Suppressor macrophage treated with lipopolysaccharide for 4 hours (primary cell): ENCODE results near the gene PGPEP1.
"Not testable (repeated sequence)": the region's sequence is repeated elsewhere in the genome, so short reads cannot be mapped to it uniquely, and the experiment has no call there.

Experiments used
- DNase-seq: peaks from one replicate; pipeline ENCODE4 v3.0.0-alpha.2; 2020

Gene PGPEP1

GRCh38 chr19:18393836-18394235 is 53.4 kb downstream of the PGPEP1 start:
- peak; percentile 91 for DNase-seq

GRCh38 chr19:18396471-18397241 is 56.3 kb downstream of the PGPEP1 start:
- no peak for DNase-seq

GRCh38 chr19:18397242-18398202 is 57.1 kb downstream of the PGPEP1 start, which contains the start of gene LRRC25:
Gene LRRC25, minus strand, starts transcription at chr19:18397622. Its CDS starts 659 bp downstream, at chr19:18396963.
- peak; percentile 94 for DNase-seq

- DNase-seq, result peak; percentile 86
Measured at GRCh38 chr19:18399008-18399407, 58.6 kb downstream of the PGPEP1 start.

DNA sequence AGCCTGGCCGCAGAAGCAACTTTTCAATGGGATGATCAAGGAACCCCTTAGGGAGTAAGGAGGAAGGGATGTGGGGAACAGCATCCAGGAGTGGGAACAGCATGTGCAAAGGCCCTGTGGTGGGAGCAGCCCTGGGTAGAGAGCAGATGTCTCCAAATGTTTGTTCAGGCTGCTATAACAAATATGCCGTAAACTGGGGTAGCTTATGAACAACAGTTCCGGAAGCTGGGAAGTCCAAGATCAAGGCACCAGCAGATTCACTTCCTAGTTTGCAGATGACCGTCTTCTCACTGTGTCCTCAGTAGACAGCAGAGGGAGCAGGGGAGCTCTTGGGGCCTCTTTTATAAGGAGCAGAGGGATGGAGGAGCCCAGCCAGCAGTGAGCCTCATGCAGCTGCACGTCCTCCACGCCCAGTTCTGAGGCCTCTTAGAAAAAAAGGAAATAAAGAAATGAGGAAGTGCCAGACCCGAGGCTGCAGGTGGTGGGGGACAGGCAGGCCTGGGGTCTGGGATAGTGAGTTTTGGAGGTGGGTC is 61.2 kb downstream of the PGPEP1 start:
- DNase-seq, result peak; percentile 97

GRCh38 chr19:18402455-18403248 is 62.3 kb downstream of the PGPEP1 start:
- not testable (repeated sequence) for DNase-seq

GRCh38 chr19:18405754-18406153 is 65.4 kb downstream of the PGPEP1 start:
- DNase-seq, result not testable (repeated sequence)

DNA sequence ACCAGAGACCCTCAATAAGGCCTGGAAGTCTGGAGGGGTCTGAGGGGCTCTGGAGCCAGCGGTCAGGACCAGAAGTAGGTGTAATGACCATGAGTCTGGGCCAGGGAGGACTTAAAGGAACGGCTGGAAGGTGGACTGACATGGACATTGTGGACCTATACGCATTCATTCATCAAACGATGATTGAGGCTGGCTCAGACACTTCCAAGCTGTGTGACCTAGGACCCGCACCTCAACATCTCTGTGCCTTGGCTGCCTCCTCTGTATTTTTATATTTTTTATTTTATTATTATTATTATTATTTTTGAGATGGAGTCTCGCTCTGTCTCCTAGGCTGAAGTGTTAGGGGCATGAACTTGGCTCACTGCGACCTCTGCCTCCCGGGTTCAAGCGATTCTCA is 66.4 kb downstream of the PGPEP1 start:
- DNase-seq, result no peak

DNA sequence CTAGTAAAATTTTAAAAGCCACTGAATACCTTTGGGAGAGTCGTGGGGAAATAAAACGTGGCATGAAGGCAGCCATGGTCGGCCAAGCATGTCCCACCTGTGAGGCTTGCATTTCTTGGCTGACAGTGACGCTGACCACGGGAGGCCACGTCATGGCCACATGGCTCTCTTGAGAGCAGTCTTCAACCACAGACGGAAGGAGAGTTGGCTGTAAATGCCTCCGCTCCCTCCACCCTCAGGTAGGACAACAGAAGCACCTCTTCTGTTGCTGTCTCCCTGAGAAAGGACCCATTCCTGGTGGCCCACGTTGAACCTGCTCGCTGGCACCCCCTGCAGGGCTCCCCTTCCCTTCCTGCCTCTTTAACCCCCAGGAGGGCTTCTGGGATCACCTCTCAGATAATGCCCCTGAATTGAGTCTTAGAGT is 67.7 kb downstream of the PGPEP1 start:
- DNase-seq, result peak; percentile 66

DNA sequence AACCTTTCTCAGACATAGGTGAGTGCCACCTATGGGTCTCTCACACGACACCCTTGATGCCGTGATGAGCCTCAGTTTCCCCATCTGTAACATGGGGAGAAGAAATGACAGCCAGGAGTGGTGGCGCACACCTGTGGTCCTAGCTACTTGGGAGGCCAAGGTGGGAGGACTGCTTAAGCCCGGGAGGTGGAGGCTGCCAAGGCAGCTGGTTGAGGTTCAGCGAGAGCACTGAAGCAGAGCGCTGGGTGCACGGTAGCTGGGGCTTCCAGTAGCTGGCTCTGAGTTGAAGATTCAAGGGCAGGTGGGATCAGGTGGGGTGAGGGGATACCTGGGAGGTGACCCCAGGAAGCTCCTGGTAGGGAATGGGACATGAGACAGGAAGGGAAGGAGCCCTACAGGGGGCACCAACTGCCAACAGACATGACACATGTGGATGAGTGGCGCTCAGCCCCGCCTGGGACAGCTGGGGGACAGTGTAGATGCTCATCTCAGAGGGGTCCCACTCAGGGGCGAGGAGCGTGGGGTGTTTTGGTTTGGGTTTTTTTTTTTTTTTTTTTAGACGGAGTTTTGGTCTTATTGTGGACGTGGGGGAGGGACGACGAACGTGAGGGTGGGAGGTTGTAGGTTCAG is 72.3 kb downstream of the PGPEP1 start:
- no peak for DNase-seq

GRCh38 chr19:18414504-18415177 is 74.2 kb downstream of the PGPEP1 start:
- DNase-seq, result no peak

DNA sequence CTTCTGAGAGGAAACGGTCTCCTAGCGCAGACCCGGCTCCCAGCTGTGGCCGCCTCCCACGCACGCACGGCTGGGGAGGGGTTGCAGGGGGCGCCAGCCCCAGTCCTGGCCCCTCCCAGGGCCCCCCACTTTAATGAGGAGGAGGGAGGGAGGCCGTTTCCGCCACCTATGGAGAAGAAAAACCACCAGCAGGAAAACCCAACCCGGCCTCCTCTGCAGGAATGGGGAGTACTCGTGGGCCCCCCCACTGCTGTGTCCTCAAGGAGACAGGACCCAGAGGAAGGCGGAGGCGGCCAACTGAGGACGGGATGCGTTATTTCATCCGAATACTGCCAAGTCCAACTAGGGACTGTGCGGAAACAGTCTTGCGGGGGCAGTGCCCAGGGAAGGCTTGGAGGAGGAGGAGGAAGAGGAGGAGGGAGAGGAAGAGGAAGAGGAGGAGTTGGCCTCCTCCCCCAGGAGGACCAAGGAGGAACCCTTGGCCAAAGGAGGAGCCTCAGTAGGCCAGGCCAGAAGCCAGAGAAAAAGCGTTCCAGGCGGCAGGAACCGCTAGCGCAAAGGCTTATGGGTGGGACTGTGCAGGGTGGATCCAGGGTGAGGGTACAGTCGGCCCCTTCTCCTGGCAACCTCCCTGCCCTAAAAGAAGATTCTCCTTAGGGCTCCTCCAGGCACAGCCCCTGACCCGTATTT is 74.9 kb downstream of the PGPEP1 start:
- peak; percentile 61 for DNase-seq

- peak; percentile 56 for DNase-seq
Measured at GRCh38 chr19:18416778-18417249, 76.4 kb downstream of the PGPEP1 start.

DNA sequence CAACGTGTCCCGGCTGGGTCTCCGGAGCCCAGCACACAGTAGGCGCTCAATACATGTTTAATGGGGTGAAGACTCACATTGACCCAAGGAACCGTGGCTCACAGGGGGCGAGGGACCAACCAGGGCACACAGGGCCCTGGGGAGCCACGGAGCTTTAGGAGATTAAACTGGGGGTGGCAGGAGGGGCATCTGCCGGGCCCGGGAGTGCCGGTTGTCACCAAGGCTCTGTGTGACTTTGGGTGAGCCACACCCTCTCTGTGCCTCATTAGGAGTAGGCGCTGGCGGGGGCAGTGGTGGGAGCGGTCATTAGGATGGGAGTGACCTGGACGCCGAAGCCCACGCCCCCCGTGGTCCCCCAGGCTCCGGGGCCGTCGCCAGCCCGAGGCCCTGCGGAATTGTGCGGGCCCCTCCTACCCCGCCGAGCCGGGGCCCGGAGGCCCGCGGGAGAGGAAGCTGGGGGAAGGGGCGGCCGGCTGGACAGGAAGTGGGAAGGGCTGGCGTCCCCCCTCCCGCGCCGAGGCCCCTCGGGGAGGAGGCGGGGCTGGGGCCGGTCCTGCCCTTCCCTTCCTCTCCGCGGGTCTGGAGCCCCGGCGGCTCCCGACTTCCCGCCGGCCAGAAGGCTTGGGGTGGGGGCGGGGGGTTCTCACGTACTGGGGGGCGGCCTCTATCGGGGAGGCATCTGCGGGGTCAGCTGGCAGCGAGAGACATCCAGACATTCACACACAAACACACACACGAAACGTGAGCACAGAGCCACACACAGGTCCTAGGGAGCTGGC is 77.0 kb downstream of the PGPEP1 start:
- DNase-seq, result no peak

DNA sequence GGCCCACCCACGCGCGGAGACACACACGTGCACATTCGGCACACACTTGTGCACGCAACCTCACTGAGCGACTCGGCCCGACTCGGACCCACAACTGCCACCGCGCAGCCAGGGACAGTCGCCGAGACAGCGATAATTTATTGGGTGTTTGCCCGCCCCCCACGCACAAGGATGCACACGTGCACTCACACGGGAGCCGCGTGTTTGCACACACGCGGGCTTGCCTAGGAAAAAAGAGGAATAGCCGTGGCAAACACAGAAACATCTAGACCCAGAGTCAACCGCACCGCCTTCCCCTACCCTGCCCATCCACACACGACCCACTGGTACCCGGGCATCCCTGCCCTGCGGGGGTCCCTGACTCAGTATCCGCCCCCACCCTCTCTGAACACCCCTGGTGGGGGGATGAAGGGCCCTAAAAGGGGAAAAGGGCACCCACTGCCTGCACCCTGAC is 77.7 kb downstream of the PGPEP1 start:
- no peak for DNase-seq

- peak; percentile 51 for DNase-seq
Measured at GRCh38 chr19:18418483-18419194, 78.2 kb downstream of the PGPEP1 start.

DNA sequence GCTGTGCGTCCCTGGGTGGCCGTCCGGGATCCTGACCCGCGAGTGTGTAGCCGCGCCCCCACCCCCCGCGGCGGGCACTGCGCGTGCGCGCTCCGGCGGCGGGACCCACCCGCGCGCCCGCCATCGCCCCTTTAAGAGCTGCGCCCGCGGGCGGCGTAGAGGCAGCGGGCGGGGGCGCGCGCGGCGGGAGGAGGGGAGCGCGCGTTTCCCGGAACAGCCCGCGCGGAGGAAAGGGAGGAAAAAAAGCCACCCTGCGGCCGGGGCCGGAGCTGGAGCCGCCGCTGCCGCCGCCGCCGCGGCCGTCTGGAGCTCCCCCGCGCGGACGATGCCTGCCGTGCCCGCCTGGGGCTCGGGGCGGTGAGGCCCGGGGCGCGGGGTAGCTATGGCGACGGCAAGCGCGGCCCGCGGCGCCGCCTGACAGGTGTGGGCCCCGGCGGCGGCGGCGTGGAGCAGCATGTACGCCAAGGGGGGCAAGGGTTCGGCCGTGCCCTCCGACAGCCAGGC is 78.8 kb downstream of the PGPEP1 start, which contains the start of gene SSBP4:
Gene SSBP4, plus strand, starts transcription at position 204 of the 504 bp plus-strand sequence. Its CDS starts 251 bp downstream, at position 455.
- DNase-seq, result peak; percentile 85
